MCF 10A (cell line): ENCODE data around the gene INTS1. TPM values are rescaled to one million over a fixed set of nuclear protein-coding genes. Genes with fewer than 3 reads are reported as not detected.

ENCODE experiments used
- BruUV-seq: library from RNA; stranded (reverse); fragments of 400-500 nt; replicated peaks from 2 replicates; lab custom pipeline; 2021; lab: Mats Ljungman, UMichigan
- CTCF ChIA-PET: fragments of 300-600 bp; sonication (Branson Sonifier 250); formaldehyde crosslinking; extraction: SDS; loops from one replicate; lab custom pipeline; 2021; ENCODE audit warnings: antibody characterized with exemption, inconsistent platforms; lab: Yijun Ruan, JAX
- POLR2A ChIA-PET: fragments of 300-600, 350-650 bp; sonication (Branson Sonifier 250); formaldehyde crosslinking; extraction: SDS; loops from one replicate; lab custom pipeline; 2020; ENCODE audit warnings: antibody characterized with exemption, inconsistent platforms; lab: Yijun Ruan, JAX
- DNase-seq: peaks from one replicate; pipeline ENCODE4 v3.0.0-alpha.2; 2018; ENCODE audit not compliant: unreplicated experiment
- H3K27ac Mint-ChIP-seq: one replicate; pipeline ENCODE4 v1.8.0; 2022; ENCODE audit warnings: mild to moderate bottlenecking, low read depth, mixed read lengths; ENCODE audit not compliant: unreplicated experiment
- H3K27me3 Mint-ChIP-seq: one replicate; pipeline ENCODE4 v1.8.0; 2022; ENCODE audit warnings: mixed read lengths; ENCODE audit not compliant: insufficient read depth, unreplicated experiment
- H3K36me3 Mint-ChIP-seq: one replicate; pipeline ENCODE4 v1.8.0; 2022; ENCODE audit warnings: mild to moderate bottlenecking, moderate library complexity, mixed read lengths; ENCODE audit not compliant: insufficient read depth, unreplicated experiment
- H3K4me1 Mint-ChIP-seq: one replicate; pipeline ENCODE4 v1.8.0; 2022; ENCODE audit warnings: mixed read lengths; ENCODE audit not compliant: insufficient read depth, unreplicated experiment
- H3K4me3 Mint-ChIP-seq: one replicate; pipeline ENCODE4 v1.8.0; 2022; ENCODE audit warnings: mild to moderate bottlenecking, moderate library complexity, mixed read lengths; ENCODE audit not compliant: unreplicated experiment
- H3K9me3 Mint-ChIP-seq: one replicate; pipeline ENCODE4 v1.8.0; 2022; ENCODE audit warnings: mixed read lengths; ENCODE audit not compliant: unreplicated experiment
- intact Hi-C: fragments of 100-400 bp; cut with micrococcal nuclease; formaldehyde crosslinking; loops from 2 replicates; pipeline ENCODE4 v1.14.1; 2022
- total RNA-seq: library from RNA; stranded (reverse); gene quantifications from 2 replicates; pipeline ENCODE4 v1.2.3, GENCODE V29; 2022
- TF ChIP-seq, protein P1 (sequence below): fragments of 200-600 bp; IDR thresholded peaks from one replicate; pipeline ENCODE4 v1.8.0; 2022; ENCODE audit warnings: antibody characterized with exemption, mild to moderate bottlenecking; ENCODE audit not compliant: unreplicated experiment

Gene INTS1
- total RNA-seq, 1 experiment from 2014 or later: 86.3 TPM

GRCh38 chr7:1499367-1500029 lies 4.7 kb downstream of the INTS1 start:
- POLR2A ChIA-PET: no interaction called here
- BruUV-seq: no TSS peak
- CTCF ChIA-PET: interaction anchor here (2.0 kb wide), 1 partner anchor 25 kb away, joined by 7 read pairs; no protein-coding TSS in a partner anchor
- TF ChIP-seq, protein P1, sequence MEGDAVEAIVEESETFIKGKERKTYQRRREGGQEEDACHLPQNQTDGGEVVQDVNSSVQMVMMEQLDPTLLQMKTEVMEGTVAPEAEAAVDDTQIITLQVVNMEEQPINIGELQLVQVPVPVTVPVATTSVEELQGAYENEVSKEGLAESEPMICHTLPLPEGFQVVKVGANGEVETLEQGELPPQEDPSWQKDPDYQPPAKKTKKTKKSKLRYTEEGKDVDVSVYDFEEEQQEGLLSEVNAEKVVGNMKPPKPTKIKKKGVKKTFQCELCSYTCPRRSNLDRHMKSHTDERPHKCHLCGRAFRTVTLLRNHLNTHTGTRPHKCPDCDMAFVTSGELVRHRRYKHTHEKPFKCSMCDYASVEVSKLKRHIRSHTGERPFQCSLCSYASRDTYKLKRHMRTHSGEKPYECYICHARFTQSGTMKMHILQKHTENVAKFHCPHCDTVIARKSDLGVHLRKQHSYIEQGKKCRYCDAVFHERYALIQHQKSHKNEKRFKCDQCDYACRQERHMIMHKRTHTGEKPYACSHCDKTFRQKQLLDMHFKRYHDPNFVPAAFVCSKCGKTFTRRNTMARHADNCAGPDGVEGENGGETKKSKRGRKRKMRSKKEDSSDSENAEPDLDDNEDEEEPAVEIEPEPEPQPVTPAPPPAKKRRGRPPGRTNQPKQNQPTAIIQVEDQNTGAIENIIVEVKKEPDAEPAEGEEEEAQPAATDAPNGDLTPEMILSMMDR: no peak
- no peak for DNase-seq
- Mint-ChIP-seq H3K9me3 (no peaks in the 10 kb centered on the region), H3K27ac (no peak overlapping the region), H3K4me3 (no peak overlapping the region), H3K4me1 (peaks cover 6% of the 10 kb centered on the region), H3K36me3 (peaks cover 24% of the 10 kb centered on the region), H3K27me3 (no peaks in the 10 kb centered on the region)
- intact Hi-C loops: no loop called here

DNA sequence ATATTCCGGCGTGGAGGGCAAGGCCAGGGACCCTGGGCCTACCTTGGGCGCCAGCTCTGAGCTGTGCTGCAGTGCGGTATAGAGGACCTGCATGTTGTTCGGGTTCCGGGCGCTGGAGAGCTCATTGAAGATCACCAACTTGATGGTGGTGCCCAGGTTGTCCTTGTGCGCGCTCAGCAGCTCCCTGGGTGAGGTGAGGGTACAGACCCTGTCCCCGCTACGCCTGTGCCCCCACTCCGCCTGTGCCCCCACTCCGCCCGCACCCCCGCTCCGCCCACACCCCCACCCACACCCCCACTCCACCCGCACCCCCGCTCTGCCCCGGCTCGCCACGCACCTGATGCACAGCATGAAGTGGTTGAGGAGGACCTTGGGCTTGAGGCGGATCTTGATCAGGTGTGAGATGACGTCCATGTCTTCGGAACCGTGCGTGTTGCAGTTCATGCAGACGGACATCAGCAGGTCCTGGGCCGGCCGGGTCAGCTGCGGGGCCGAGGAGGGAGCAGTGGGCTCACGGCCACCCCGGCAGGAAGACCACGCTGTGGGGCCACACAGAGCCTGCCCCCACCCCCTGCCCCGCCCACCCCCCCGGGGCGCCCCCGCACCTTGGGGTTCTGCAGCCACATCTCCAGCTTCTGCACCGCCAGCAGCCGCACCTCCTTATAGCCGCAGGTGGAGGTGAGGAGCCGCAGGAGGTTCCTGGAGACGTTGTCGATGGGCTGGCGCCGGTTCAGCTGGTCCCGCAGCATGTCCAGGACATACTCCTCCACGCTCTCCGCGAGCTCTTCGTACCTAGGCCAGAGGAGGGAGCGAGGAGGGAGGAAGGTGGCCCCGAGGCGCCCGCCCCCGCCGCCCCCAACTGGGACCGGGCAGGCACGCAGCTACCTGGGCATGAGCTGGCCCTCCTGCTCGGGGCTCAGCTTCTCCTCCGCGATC lies 5.6 kb downstream of the INTS1 start:
- H3K9me3 Mint-ChIP-seq: no peaks in the 10 kb centered on the region
- intact Hi-C loops: no loop called here
- BruUV-seq: no TSS peak
- no peak overlapping the region for H3K4me3 Mint-ChIP-seq
- no peak for DNase-seq
- no peaks in the 10 kb centered on the region for H3K27me3 Mint-ChIP-seq
- H3K4me1 Mint-ChIP-seq: peaks cover 6% of the 10 kb centered on the region
- TF ChIP-seq, protein P1: no peak
- ChIA-PET POLR2A (interaction anchor here (0.9 to 1.2 kb wide), 2 partner anchors 43 to 72 kb away, joined by 4 read pairs; no protein-coding TSS in a partner anchor), CTCF (interaction anchor here (2.0 kb wide), 1 partner anchor 25 kb away, joined by 7 read pairs; no protein-coding TSS in a partner anchor)
- no peak overlapping the region for H3K27ac Mint-ChIP-seq
- peaks cover 30% of the 10 kb centered on the region for H3K36me3 Mint-ChIP-seq

DNA sequence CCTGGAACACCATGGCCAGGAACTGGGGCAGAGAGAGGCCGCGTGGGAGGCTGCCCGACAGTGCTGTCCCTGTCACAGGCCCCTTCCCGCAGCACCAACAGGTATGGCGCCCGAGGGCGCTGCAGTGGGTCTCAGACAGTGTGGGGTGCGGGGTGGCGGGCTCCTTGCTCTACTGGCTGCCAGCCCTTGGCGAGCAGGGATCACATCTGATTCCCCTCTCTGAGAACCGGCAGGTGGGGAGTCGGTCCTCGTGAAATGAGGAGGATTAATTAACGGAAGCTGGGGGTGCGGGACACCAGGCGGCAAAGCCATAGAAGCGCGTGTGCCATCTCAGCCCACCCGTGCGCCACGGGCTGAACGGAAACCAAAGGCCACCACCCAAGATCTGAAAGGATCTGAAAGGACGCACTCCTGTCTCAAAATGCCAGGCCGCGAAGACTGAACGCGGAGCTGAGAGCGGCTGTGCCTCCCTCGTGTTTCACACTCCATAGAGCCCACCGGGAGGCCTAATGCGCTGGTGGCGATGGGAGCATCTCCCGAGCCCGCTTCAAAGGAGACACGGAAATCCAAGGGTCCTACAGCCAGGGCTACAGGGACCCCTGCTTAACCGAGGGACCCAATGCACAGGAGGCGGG lies 6.8 kb downstream of the INTS1 start:
- intact Hi-C loops: no loop called here
- TF ChIP-seq, protein P1: no peak
- Mint-ChIP-seq H3K27ac (no peak overlapping the region), H3K4me3 (no peak overlapping the region), H3K4me1 (no peaks in the 10 kb centered on the region), H3K9me3 (no peaks in the 10 kb centered on the region), H3K36me3 (peaks cover 25% of the 10 kb centered on the region), H3K27me3 (no peaks in the 10 kb centered on the region)
- ChIA-PET POLR2A (interaction anchor here (0.5 to 1.2 kb wide), 3 partner anchors 40 to 73 kb away, joined by 3 to 4 read pairs (median 4); no protein-coding TSS in a partner anchor), CTCF (interaction anchor here (2.0 kb wide), 1 partner anchor 23 kb away, joined by 7 read pairs; no protein-coding TSS in a partner anchor)
- BruUV-seq: no TSS peak
- DNase-seq: no peak
